Stomach smooth muscle (tissue), 2 donors: ENCODE measurements around the gene SIN3A.

ENCODE experiments used
- H3K27ac ChIP-seq: one replicate; pipeline ENCODE4 v1.7.0; 2013; ENCODE audit warnings: mild to moderate bottlenecking, low read length, inconsistent platforms
- H3K27me3 ChIP-seq, 2 donors: one replicate each; pipeline ENCODE4 v1.7.0; 2013; ENCODE audit warnings: low read length in 2 of 2; ENCODE audit not compliant: insufficient read depth in 2 of 2, control insufficient read depth in 1 of 2
- H3K36me3 ChIP-seq, 2 donors: one replicate each; pipeline ENCODE4 v1.7.0; 2013; ENCODE audit warnings: low read length in 2 of 2; ENCODE audit not compliant: control insufficient read depth in 2 of 2, insufficient read depth in 2 of 2
- H3K4me1 ChIP-seq: one replicate; pipeline ENCODE4 v1.7.0; 2013; ENCODE audit warnings: low read length; ENCODE audit not compliant: control insufficient read depth, insufficient read depth
- H3K4me3 ChIP-seq, 2 donors: one replicate each; pipeline ENCODE4 v1.7.0; 2013; ENCODE audit warnings: low read length in 2 of 2
- H3K9ac ChIP-seq, 2 donors: one replicate each; pipeline ENCODE4 v1.7.0; 2013; ENCODE audit warnings: low read length in 2 of 2, mild to moderate bottlenecking in 1 of 2
- H3K9me3 ChIP-seq, 2 donors: one replicate each; pipeline ENCODE4 v1.7.0; 2013; ENCODE audit warnings: low read length in 2 of 2; ENCODE audit not compliant: control insufficient read depth in 2 of 2
- donor health status: healthy.
- donor health status: Pancreatic carcinoma.

Gene SIN3A

GRCh38 chr15:75362642-75363249, 88.7 kb downstream of the SIN3A start:
- H3K4me3 ChIP-seq, result no peak overlapping the region
- no peaks in the 10 kb centered on the region for H3K9me3 ChIP-seq
- peaks cover 6% of the 10 kb centered on the region for H3K4me1 ChIP-seq
- H3K27ac ChIP-seq, result no peak overlapping the region
- H3K36me3 ChIP-seq, result peaks cover 35 to 65% of the 10 kb centered on the region in 2 donors
- no peaks in the 10 kb centered on the region for H3K27me3 ChIP-seq
- no peak overlapping the region for H3K9ac ChIP-seq

- Histone ChIP-seq H3K27ac (no peak overlapping the region), H3K4me1 (no peaks in the 10 kb centered on the region), H3K9ac (no peak overlapping the region), H3K4me3 (no peak overlapping the region), H3K36me3 (peaks cover 35 to 61% of the 10 kb centered on the region in 2 donors), H3K27me3 (no peaks in the 10 kb centered on the region), H3K9me3 (no peaks in the 10 kb centered on the region)
Observed at GRCh38 chr15:75361989-75362641, 89.4 kb downstream of the SIN3A start.

- no peak overlapping the region for H3K27ac ChIP-seq
- no peaks in the 10 kb centered on the region for H3K4me1 ChIP-seq
- H3K4me3 ChIP-seq, result no peak overlapping the region
Observed at GRCh38 chr15:75361361-75361988, 90.0 kb downstream of the SIN3A start.

GRCh38 chr15:75360856-75361255, 90.6 kb downstream of the SIN3A start:
- peaks cover 40 to 61% of the 10 kb centered on the region in 2 donors for H3K36me3 ChIP-seq
- H3K4me3 ChIP-seq, result no peak overlapping the region
- no peaks in the 10 kb centered on the region for H3K27me3 ChIP-seq
- H3K9ac ChIP-seq, result no peak overlapping the region
- no peaks in the 10 kb centered on the region for H3K9me3 ChIP-seq
- no peaks in the 10 kb centered on the region for H3K4me1 ChIP-seq
- no peak overlapping the region for H3K27ac ChIP-seq

More at GRCh38 chr15:75361361-75361988, 90.0 kb downstream of the SIN3A start:
- Histone ChIP-seq H3K36me3 (peaks cover 40 to 61% of the 10 kb centered on the region in 2 donors), H3K27me3 (no peaks in the 10 kb centered on the region), H3K9ac (no peak overlapping the region), H3K9me3 (no peaks in the 10 kb centered on the region)

- H3K36me3 ChIP-seq, result peaks cover 40 to 60% of the 10 kb centered on the region in 2 donors
- no peak overlapping the region for H3K27ac ChIP-seq
- H3K9me3 ChIP-seq, result no peaks in the 10 kb centered on the region
- H3K9ac ChIP-seq, result no peak overlapping the region
- no peak overlapping the region for H3K4me3 ChIP-seq
- no peaks in the 10 kb centered on the region for H3K4me1 ChIP-seq
- no peaks in the 10 kb centered on the region for H3K27me3 ChIP-seq
Observed at GRCh38 chr15:75360391-75360790, 91.1 kb downstream of the SIN3A start.

- no peak overlapping the region for H3K4me3 ChIP-seq
- no peak overlapping the region for H3K9ac ChIP-seq
- H3K36me3 ChIP-seq, result peaks cover 34 to 57% of the 10 kb centered on the region in 2 donors
- no peak overlapping the region for H3K27ac ChIP-seq
- H3K27me3 ChIP-seq, result no peaks in the 10 kb centered on the region
- no peaks in the 10 kb centered on the region for H3K9me3 ChIP-seq
- no peaks in the 10 kb centered on the region for H3K4me1 ChIP-seq
Observed at GRCh38 chr15:75359537-75360250, 91.8 kb downstream of the SIN3A start.

GRCh38 chr15:75358771-75359536, 92.5 kb downstream of the SIN3A start:
- H3K9me3 ChIP-seq, result no peaks in the 10 kb centered on the region
- no peaks in the 10 kb centered on the region for H3K4me1 ChIP-seq
- H3K27ac ChIP-seq, result no peak overlapping the region
- H3K27me3 ChIP-seq, result no peaks in the 10 kb centered on the region
- no peak overlapping the region for H3K9ac ChIP-seq
- H3K4me3 ChIP-seq, result no peak overlapping the region
- H3K36me3 ChIP-seq, result peaks cover 27 to 50% of the 10 kb centered on the region in 2 donors

GRCh38 chr15:75357976-75358673, 93.4 kb downstream of the SIN3A start:
- Histone ChIP-seq H3K9ac (no peak overlapping the region), H3K36me3 (peaks cover 25 to 46% of the 10 kb centered on the region in 2 donors), H3K4me3 (no peak overlapping the region), H3K27ac (no peak overlapping the region), H3K9me3 (no peaks in the 10 kb centered on the region), H3K27me3 (no peaks in the 10 kb centered on the region), H3K4me1 (no peaks in the 10 kb centered on the region)

- no peak overlapping the region for H3K27ac ChIP-seq
- H3K27me3 ChIP-seq, result no peaks in the 10 kb centered on the region
- no peaks in the 10 kb centered on the region for H3K9me3 ChIP-seq
- H3K4me1 ChIP-seq, result no peaks in the 10 kb centered on the region
- H3K9ac ChIP-seq, result no peak overlapping the region
- no peak overlapping the region for H3K4me3 ChIP-seq
- H3K36me3 ChIP-seq, result peaks cover 18 to 35% of the 10 kb centered on the region in 2 donors
Observed at GRCh38 chr15:75356517-75356916, 95.0 kb downstream of the SIN3A start.

GRCh38 chr15:75356006-75356405, 95.5 kb downstream of the SIN3A start:
- H3K4me1 ChIP-seq, result no peaks in the 10 kb centered on the region
- H3K27me3 ChIP-seq, result no peaks in the 10 kb centered on the region
- H3K9me3 ChIP-seq, result no peaks in the 10 kb centered on the region
- H3K4me3 ChIP-seq, result no peak overlapping the region
- H3K36me3 ChIP-seq, result peaks cover 18 to 31% of the 10 kb centered on the region in 2 donors
- no peak overlapping the region for H3K27ac ChIP-seq
- H3K9ac ChIP-seq, result no peak overlapping the region
